ENCODE data around the gene GAL3ST1. TPM values are rescaled to one million over a fixed set of nuclear protein-coding genes. Genes with fewer than 3 reads are reported as not detected.

GAL3ST1 gene
- total and polyA plus RNA-seq, 8 donors: 2.2 to 8.5 (median 4.2) TPM

DNA sequence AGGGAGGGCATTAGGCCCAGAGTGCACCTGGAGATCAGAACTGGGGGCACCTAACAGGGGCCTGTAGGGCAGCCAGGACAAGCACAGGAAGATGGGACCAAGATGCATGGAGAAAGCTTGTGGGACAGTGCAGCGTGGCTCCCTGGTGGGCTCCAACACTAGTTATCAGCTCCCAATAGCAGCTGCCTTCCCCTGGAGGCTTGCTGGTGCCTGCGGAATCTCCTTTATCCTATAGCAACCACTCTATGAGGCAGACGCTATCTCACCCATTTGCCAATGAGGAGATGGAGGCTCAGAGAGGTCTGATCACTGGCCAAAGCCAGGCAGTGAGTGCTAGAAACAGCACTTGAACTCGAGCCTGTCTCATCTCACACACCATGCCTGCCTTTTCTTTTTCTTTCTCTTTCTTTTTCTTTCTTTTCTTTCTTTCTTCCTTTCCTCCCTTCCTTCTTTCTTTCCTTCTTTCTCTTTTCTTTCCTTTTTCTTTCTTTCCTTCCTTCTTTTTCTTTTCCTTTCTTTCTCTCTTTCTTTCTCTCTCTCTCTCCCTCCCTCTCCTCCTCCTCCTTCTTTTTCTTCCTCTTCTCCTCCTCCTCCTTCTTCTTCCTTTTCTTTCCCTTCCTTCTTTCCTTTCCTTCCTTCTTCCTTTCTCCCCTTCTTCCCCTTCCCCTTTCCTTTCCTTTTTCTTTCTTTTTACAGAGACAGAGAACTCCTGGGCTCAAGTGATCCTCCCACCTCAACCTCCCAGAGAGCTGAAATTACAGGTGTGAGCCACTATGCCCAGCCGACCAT, 52.9 kb downstream of the GAL3ST1 start:
- Histone ChIP-seq H3K27ac (no peak overlapping the region), H3K9me3 (no peaks in the 10 kb centered on the region), H3K27me3 (no peaks in the 10 kb centered on the region), H3K4me3 (no peak overlapping the region), H3K4me1 (no peaks in the 10 kb centered on the region), H3K36me3 (no peaks in the 10 kb centered on the region)
- DNase-seq (no peak), FAIRE-seq (no peak), ATAC-seq (no peak)
- TF ChIP-seq CTCF (IDR thresholded peaks at IDR 0.05): no peak
- intact Hi-C loops (cut with DNase I): no loop called here
- WGBS, 2 donors: 71 to 77% methylated on average over 5 of the region's 5 CpGs

DNA sequence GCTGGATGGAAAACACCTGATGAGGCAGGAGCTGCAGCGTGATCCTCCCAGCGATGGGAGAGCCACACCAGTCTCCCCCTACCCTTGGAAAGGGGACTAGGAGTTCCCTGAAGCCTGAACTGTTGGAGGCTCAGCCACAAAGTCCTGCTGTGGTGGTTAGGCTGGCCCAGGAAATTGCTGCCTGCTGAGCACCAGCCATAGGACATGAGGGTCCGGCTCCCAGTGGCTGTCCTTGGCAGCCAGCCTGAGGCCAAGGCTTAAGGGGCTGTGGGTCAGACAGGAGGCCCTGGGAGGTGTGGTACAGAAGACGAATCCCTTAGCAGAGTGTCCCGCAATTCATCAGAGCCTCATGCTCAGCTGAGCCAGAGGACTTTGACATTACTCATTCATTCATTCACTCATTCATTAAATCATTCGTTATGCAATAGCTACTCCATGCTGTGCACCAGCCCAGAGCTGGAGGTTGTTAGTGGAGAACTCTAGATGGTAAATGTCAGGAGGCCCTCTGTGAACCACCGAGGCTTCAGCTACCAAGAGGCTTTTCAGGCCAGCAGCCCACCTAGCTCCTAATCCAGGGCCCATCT, 54.5 kb downstream of the GAL3ST1 start:
- H3K36me3 ChIP-seq: no peaks in the 10 kb centered on the region
- WGBS, 2 donors: 77 to 84% methylated on average over 7 of the region's 7 CpGs
- no peak for DNase-seq
- no peak overlapping the region for H3K27ac ChIP-seq
- H3K4me3 ChIP-seq: no peak overlapping the region
- no peak for TF ChIP-seq CTCF (IDR thresholded peaks at IDR 0.05)
- no peaks in the 10 kb centered on the region for H3K4me1 ChIP-seq
- H3K27me3 ChIP-seq: no peaks in the 10 kb centered on the region
- H3K9me3 ChIP-seq: no peaks in the 10 kb centered on the region
- intact Hi-C loops (cut with DNase I): no loop called here
- no peak for FAIRE-seq
- ATAC-seq: no peak

DNA sequence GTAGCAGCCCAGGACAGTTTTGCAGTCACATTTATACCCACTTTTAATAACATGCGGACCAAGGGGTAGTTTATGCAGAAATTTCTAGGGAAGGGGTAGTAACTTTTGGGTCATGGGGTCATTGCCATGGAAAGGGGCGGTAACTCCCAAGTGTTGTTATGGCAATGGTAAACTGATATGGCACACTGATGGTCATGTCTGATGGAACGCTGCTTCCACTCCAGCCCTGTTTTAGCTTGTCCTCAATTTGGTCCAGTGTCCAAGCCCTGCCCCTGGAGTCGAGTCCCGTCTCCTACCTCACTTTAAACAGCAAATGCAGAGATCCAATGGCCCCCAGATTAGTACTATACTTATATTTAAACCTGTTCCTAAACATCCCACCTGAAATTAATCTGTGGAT, 57.7 kb downstream of the GAL3ST1 start:
- H3K9me3 ChIP-seq: no peaks in the 10 kb centered on the region
- H3K4me3 ChIP-seq: no peak overlapping the region
- no peaks in the 10 kb centered on the region for H3K36me3 ChIP-seq
- ATAC-seq (no peak), FAIRE-seq (no peak), DNase-seq (no peak)
- no peaks in the 10 kb centered on the region for H3K27me3 ChIP-seq
- WGBS, 2 donors: 80 to 92% methylated on average over 5 of the region's 5 CpGs
- intact Hi-C loops (cut with DNase I): no loop called here
- H3K27ac ChIP-seq: no peak overlapping the region
- no peak for TF ChIP-seq CTCF (IDR thresholded peaks at IDR 0.05)
- no peaks in the 10 kb centered on the region for H3K4me1 ChIP-seq

DNA sequence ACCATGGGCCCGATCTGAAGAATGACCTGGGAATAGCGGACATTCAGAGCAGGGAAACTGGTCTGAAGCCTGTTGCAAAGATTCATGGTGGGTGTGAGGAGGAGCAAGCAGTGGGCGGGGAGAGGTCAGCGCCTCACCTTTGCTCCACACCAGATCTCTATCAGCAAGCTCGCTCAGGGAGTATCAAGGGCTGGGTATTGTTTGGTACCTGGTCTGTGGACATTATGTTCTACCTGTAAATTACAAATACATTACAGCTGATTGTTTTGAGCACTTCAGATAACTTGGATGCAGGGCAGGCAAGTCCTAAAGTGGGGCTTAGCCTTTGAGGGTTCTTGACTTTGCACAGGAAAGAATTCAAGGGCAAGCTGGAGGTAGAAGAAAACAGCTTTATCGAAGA, 58.2 kb downstream of the GAL3ST1 start:
- no peak for TF ChIP-seq CTCF (IDR thresholded peaks at IDR 0.05)
- intact Hi-C loops (cut with DNase I): no loop called here
- DNase-seq (no peak), ATAC-seq (no peak), FAIRE-seq (no peak)
- Histone ChIP-seq H3K9me3 (no peaks in the 10 kb centered on the region), H3K27ac (no peak overlapping the region), H3K36me3 (no peaks in the 10 kb centered on the region), H3K27me3 (no peaks in the 10 kb centered on the region), H3K4me1 (no peaks in the 10 kb centered on the region), H3K4me3 (no peak overlapping the region)
- WGBS, 2 donors: 77 to 87% methylated on average over 6 of the region's 6 CpGs

DNA sequence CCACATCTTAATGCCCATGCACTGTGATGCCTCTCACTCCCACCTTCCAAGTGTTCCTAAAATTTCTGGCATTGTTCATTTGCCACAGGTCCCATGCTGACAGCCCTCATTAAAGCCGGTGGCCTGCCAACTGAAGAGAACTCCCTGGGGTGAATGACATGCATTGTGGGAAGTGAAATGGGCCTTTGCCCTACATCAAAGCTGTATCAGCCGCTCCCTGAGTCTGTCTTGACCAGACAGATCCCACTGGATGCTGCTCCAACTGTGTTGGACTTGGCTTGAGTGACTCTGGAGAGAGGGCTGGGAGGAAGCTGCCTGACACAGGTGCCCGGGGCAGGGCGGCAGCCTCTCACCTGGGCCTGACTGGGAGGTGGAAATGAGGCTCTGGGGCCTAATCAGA, 60.2 kb downstream of the GAL3ST1 start:
- Histone ChIP-seq H3K36me3 (no peaks in the 10 kb centered on the region), H3K9me3 (no peaks in the 10 kb centered on the region), H3K27ac (no peak overlapping the region), H3K4me3 (no peak overlapping the region), H3K4me1 (no peaks in the 10 kb centered on the region), H3K27me3 (no peaks in the 10 kb centered on the region)
- ATAC-seq: no peak
- no peak for FAIRE-seq
- intact Hi-C loops (cut with DNase I): no loop called here
- no peak for DNase-seq
- TF ChIP-seq CTCF (IDR thresholded peaks at IDR 0.05): no peak
- WGBS, 2 donors: 81 to 89% methylated on average over 4 of the region's 4 CpGs

All from pancreas (tissue), 10 donors.